Tibial nerve (tissue), 4 donors: ENCODE data around the gene BAZ2B. TPM values are rescaled to one million over a fixed set of nuclear protein-coding genes. Genes with fewer than 3 reads are reported as not detected.

Experiments
- DNase-seq, 2 donors: peaks; one replicate each; pipeline ENCODE4 v3.0.0-alpha.2; 2019; ENCODE audit warnings: low spot score in 2 of 2
- H3K27ac ChIP-seq, 4 donors: fragments of 200-600 bp; sonication (generic) in 3 of 4; one replicate each; pipeline ENCODE4 v1.5.1; 2017 to 2019; ENCODE audit warnings: mild to moderate bottlenecking in 1 of 4
- H3K27me3 ChIP-seq, 2 donors: fragments of 200-600 bp; sonication (generic) in 1 of 2; one replicate each; pipeline versions ENCODE4 v1.5.1 to v1.6.0; 2017 to 2019
- H3K36me3 ChIP-seq, 3 donors: fragments of 200-600 bp; sonication (generic); one replicate each; pipeline ENCODE4 v1.5.1; 2018 to 2019
- H3K4me1 ChIP-seq, 4 donors: fragments of 200-600 bp; sonication (generic) in 3 of 4; one replicate each; pipeline ENCODE4 v1.5.1; 2017 to 2019
- H3K4me3 ChIP-seq, 4 donors: fragments of 200-600 bp; sonication (generic) in 3 of 4; one replicate each; pipeline ENCODE4 v1.5.1; 2017 to 2019; ENCODE audit warnings: mild to moderate bottlenecking in 1 of 4, moderate library complexity in 1 of 4
- H3K9me3 ChIP-seq, 4 donors: fragments of 200-600 bp; sonication (generic) in 3 of 4; one replicate each; pipeline ENCODE4 v1.5.1; 2017 to 2019
- EP300 ChIP-seq, 2 donors: sonication (generic); formaldehyde crosslinking; IDR thresholded peaks; one replicate each; pipeline ENCODE4 v1.6.1; 2017; ENCODE audit warnings: antibody characterized with exemption in 2 of 2, mild to moderate bottlenecking in 1 of 2
- POLR2A ChIP-seq, 2 donors: fragments of 450-650 bp; IDR thresholded peaks; one replicate each; pipeline ENCODE4 v1.6.1; 2017; ENCODE audit warnings: antibody characterized with exemption in 2 of 2, mild to moderate bottlenecking in 2 of 2, moderate library complexity in 2 of 2
- WGBS, 2 donors: methylation state at CpG; one replicate each; pipeline ENCODE4 v1.1.5; 2018; 5-methylcytosine and 5-hydroxymethylcytosine counted together
- total RNA-seq, 4 donors: library from RNA; depleted of rRNA; stranded (reverse); fragments of >200 nt; gene quantifications; one replicate each; pipeline ENCODE4 v1.1.0, GENCODE V29; 2016
- TF ChIP-seq, protein P1 (sequence below), 5 experiments: fragments of 200-600 bp in 3 of 5; fragments of 450-650 bp in 2 of 5; sonication (generic) in 3 of 5; IDR thresholded peaks; one replicate each; pipeline ENCODE4 v1.5.1; 2016 to 2019; ENCODE audit warnings: antibody characterized with exemption in 5 of 5, mild to moderate bottlenecking in 3 of 5, moderate library complexity in 2 of 5

BAZ2B gene
- total RNA-seq, 4 donors from 2014 or later, result 98.4 to 135 (median 114) TPM

DNA sequence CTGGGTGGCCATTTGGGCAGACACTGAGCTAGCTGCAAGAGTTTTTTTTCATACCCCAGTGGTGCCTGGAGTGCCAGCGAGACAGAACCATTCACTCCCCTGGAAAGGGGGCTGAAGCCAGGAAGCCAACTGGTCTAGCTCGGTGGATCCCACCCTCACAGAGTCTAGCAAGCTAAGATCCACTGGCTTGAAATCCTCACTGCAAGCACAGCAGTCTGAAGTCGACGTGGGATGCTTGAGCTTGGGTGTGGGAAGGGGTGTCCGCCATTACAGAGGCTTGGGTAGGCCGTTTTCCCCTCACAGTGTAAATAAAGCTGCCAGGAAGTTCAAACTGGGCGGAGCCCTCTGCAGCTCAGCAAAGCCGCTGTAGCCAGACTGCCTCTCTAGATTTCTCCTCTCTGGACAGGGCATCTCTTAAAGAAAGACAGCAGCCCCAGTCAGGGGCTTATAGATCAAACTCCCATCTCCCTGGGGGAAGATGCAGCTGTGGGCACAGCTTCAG lies 260.2 kb downstream of the BAZ2B start:
- 86 to 92% methylated on average over 7 to 8 of the region's 8 CpGs for WGBS, 2 donors
- Histone ChIP-seq H3K36me3 (peaks cover 0 to 41% (median 0%) of the 10 kb centered on the region in 3 donors), H3K27ac (no peak overlapping the region), H3K27me3 (no peaks in the 10 kb centered on the region), H3K4me1 (peaks cover 0 to 8% (median 0%) of the 10 kb centered on the region in 4 donors), H3K9me3 (peaks cover 0 to 7% (median 0%) of the 10 kb centered on the region in 4 donors), H3K4me3 (no peak overlapping the region)
- DNase-seq, result no peak
- TF ChIP-seq, protein P1, sequence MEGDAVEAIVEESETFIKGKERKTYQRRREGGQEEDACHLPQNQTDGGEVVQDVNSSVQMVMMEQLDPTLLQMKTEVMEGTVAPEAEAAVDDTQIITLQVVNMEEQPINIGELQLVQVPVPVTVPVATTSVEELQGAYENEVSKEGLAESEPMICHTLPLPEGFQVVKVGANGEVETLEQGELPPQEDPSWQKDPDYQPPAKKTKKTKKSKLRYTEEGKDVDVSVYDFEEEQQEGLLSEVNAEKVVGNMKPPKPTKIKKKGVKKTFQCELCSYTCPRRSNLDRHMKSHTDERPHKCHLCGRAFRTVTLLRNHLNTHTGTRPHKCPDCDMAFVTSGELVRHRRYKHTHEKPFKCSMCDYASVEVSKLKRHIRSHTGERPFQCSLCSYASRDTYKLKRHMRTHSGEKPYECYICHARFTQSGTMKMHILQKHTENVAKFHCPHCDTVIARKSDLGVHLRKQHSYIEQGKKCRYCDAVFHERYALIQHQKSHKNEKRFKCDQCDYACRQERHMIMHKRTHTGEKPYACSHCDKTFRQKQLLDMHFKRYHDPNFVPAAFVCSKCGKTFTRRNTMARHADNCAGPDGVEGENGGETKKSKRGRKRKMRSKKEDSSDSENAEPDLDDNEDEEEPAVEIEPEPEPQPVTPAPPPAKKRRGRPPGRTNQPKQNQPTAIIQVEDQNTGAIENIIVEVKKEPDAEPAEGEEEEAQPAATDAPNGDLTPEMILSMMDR (IDR thresholded peaks at IDR 0.05), result no peak
- no peak for TF ChIP-seq POLR2A (IDR thresholded peaks at IDR 0.05)
- no peak for TF ChIP-seq EP300 (IDR thresholded peaks at IDR 0.05)

DNA sequence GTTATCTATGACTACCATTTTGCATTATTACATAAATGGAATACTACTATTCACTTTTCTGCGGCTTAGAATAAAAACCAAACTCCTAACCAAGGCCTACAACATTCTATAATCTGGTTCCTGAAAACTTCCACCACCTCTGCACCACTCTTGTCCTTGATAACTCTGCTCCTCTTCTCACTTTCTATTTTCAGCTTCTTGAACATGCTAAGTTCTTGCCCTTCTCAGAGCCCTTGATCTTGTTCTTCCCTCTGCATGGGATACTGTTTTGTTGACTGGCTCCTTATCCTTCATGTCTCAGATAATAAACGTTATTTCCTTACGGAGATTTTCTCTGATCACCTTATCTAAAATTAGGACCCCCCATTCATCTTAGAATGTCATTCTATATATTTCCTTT lies 264.4 kb downstream of the BAZ2B start:
- H3K36me3 ChIP-seq, result peaks cover 0 to 56% (median 0%) of the 10 kb centered on the region in 3 donors
- WGBS, 2 donors, result 92 to 94% methylated on average over 3 of the region's 3 CpGs
- H3K27me3 ChIP-seq, result no peaks in the 10 kb centered on the region
- H3K27ac ChIP-seq, result no peak overlapping the region
- no peaks in the 10 kb centered on the region for H3K9me3 ChIP-seq
- TF ChIP-seq, protein P1 (IDR thresholded peaks at IDR 0.05), result no peak
- TF ChIP-seq POLR2A (IDR thresholded peaks at IDR 0.05) (no peak), EP300 (IDR thresholded peaks at IDR 0.05) (no peak)
- no peak for DNase-seq
- no peak overlapping the region for H3K4me3 ChIP-seq
- H3K4me1 ChIP-seq, result no peaks in the 10 kb centered on the region

DNA sequence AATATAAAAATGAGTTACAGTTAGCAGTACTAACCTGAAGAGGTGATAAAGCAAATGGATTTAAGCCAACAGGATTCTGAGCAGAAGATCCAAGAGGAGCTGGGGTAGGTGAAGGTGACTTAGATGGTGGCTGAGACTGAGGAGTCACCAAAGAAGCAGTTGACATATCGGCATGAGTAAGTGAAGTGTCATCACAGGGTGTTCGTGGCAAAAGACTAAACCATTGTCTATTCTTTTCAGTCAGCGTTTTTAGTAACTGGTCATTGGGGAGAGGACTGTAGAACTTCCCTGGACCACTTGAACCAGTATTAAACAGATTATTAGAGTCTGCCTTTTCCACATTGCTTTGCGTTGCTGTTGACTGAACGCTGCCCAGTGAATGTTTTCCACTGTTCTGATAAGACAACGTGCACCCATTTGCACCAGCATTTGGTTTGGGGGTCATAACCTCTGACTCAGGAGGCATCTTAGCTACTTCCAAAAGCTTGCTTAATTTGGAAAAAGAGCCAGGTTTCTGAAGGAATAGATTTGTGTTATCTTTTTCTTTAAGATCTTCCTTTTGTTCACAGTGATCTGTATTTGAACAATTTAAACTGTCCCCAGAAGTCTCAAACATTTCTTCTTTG lies 266.6 kb downstream of the BAZ2B start:
- TF ChIP-seq EP300 (IDR thresholded peaks at IDR 0.05) (no peak), POLR2A (IDR thresholded peaks at IDR 0.05) (no peak)
- TF ChIP-seq, protein P1 (IDR thresholded peaks at IDR 0.05), result no peak
- no peak overlapping the region for H3K4me3 ChIP-seq
- peaks cover 0 to 54% (median 0%) of the 10 kb centered on the region in 3 donors for H3K36me3 ChIP-seq
- H3K9me3 ChIP-seq, result no peaks in the 10 kb centered on the region
- no peak for DNase-seq
- no peak overlapping the region for H3K27ac ChIP-seq
- H3K4me1 ChIP-seq, result no peaks in the 10 kb centered on the region
- 69 to 71% methylated on average over 6 of the region's 6 CpGs for WGBS, 2 donors
- no peaks in the 10 kb centered on the region for H3K27me3 ChIP-seq

DNA sequence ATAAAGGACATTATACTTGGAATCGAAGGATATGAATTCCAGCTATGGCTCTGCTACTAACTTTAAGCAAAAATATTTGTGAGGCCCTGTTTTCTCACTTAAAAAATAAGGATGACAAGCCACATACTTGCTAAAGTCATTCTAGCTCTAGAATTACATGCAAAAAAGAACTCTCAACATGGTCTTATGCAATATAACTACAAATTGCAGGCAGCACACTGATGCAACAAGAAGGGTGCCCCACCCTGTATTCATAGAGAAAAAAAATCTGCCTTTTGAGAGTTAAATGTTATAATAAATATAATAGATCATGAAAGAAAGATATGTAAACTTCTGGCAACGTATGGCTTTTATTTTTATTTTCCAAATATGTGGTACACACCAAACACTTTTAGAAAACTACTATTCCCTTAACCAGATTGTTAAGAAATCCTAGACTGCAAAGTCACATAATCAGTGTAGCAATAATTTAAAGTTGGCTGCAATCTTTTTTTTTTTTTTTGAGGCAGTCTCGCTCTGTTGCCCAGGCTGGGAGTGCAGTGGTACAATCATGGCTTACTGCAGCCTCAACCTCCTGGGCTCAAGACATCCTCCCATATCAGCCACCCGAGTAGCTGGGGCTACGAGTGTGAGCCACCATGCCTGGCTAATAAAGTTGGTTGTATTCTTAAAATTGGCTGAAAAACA lies 289.6 kb downstream of the BAZ2B start:
- H3K36me3 ChIP-seq, result peaks cover 2 to 52% (median 5%) of the 10 kb centered on the region in 3 donors
- no peak overlapping the region for H3K27ac ChIP-seq
- no peaks in the 10 kb centered on the region for H3K27me3 ChIP-seq
- DNase-seq, result no peak
- WGBS, 2 donors, result 89 to 93% methylated on average over 5 of the region's 5 CpGs
- peaks cover 0 to 5% (median 0%) of the 10 kb centered on the region in 4 donors for H3K4me1 ChIP-seq
- TF ChIP-seq, protein P1 (IDR thresholded peaks at IDR 0.05), result no peak
- TF ChIP-seq POLR2A (IDR thresholded peaks at IDR 0.05) (no peak), EP300 (IDR thresholded peaks at IDR 0.05) (no peak)
- no peak overlapping the region for H3K4me3 ChIP-seq
- no peaks in the 10 kb centered on the region for H3K9me3 ChIP-seq

DNA sequence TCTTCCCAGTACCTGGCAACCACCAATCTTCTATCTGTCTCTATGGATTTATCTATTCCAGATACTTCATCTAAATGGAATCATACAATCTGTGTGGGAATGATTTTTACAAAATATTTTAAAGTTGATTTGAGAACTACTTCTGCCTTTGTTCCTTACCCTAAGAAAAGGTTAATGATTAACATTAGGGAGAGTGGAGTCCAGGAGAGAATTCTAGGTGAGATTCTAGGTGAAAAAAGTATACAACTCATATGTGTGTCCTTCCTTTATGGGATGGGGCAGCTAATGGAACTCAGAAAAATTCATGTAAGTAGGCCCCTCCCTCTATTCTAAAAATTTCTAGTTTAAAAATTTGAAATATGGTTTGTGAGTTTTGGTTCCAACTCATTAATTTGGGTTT lies 293.9 kb downstream of the BAZ2B start:
- H3K27me3 ChIP-seq, result no peaks in the 10 kb centered on the region
- no peak for TF ChIP-seq EP300 (IDR thresholded peaks at IDR 0.05)
- no peak for TF ChIP-seq POLR2A (IDR thresholded peaks at IDR 0.05)
- TF ChIP-seq, protein P1 (IDR thresholded peaks at IDR 0.05), result no peak

More for the DNA sequence above, 293.9 kb downstream of the BAZ2B start:
- Histone ChIP-seq H3K4me3 (no peak overlapping the region), H3K27ac (no peak overlapping the region), H3K36me3 (peaks cover 0 to 72% (median 0%) of the 10 kb centered on the region in 3 donors), H3K4me1 (peaks cover 0 to 5% (median 0%) of the 10 kb centered on the region in 4 donors), H3K9me3 (no peaks in the 10 kb centered on the region)
- DNase-seq, result no peak
